ENCODE results near the gene TMEM220.

TMEM220 gene

GRCh38 chr17:10739386-10739785 is 9.6 kb upstream of the TMEM220 start:
- H3K27ac ChIP-seq (ENCODE audit: low read depth, low read length): no peak overlapping the region
- H3K79me2 ChIP-seq (ENCODE audit: control insufficient read depth, low read length): no peaks in the 10 kb centered on the region
- H3K4me1 ChIP-seq (ENCODE audit: control insufficient read depth, low read length): no peaks in the 10 kb centered on the region
- H3K27me3 ChIP-seq (ENCODE audit: control insufficient read depth, low read length): no peaks in the 10 kb centered on the region; the same call in 1 of the 2 replicates
- H3K4me2 ChIP-seq (ENCODE audit: low read length): no peak overlapping the region
- H3K9me3 ChIP-seq (ENCODE audit: control insufficient read depth, insufficient read depth, low read length): no peaks in the 10 kb centered on the region
- no peak for TF ChIP-seq CTCF (IDR thresholded peaks at IDR 0.05; ENCODE audit: low read depth, low read length, poor library complexity, severe bottlenecking)
- no peaks in the 10 kb centered on the region for H4K20me1 ChIP-seq (ENCODE audit: control insufficient read depth, insufficient read depth, low read depth, low read length)
- H3F3A ChIP-seq (ENCODE audit: control insufficient read depth, insufficient read depth): no peaks in the 10 kb centered on the region
- H3K36me3 ChIP-seq (ENCODE audit: control insufficient read depth, low read length): no peaks in the 10 kb centered on the region
- H3K4me3 ChIP-seq (ENCODE audit: low read length): no peak overlapping the region
- no peaks in the 10 kb centered on the region for H3K9me2 ChIP-seq (replicated peaks; ENCODE audit: control insufficient read depth, low read length)

GRCh38 chr17:10738521-10739258 is 8.9 kb upstream of the TMEM220 start:
- no peaks in the 10 kb centered on the region for H3K9me3 ChIP-seq (ENCODE audit: control insufficient read depth, insufficient read depth, low read length)
- no peaks in the 10 kb centered on the region for H3F3A ChIP-seq (ENCODE audit: control insufficient read depth, insufficient read depth)
- no peaks in the 10 kb centered on the region for H3K79me2 ChIP-seq (ENCODE audit: control insufficient read depth, low read length)
- H4K20me1 ChIP-seq (ENCODE audit: control insufficient read depth, insufficient read depth, low read depth, low read length): no peaks in the 10 kb centered on the region
- no peak overlapping the region for H3K4me3 ChIP-seq (ENCODE audit: low read length)
- TF ChIP-seq CTCF (IDR thresholded peaks at IDR 0.05; ENCODE audit: low read depth, low read length, poor library complexity, severe bottlenecking) (no peak), EZH2phosphoT487 (IDR thresholded peaks at IDR 0.05; ENCODE audit: borderline replicate concordance, low read length) (no peak)
- no peak overlapping the region for H3K4me2 ChIP-seq (ENCODE audit: low read length)
- no peaks in the 10 kb centered on the region for H3K4me1 ChIP-seq (ENCODE audit: control insufficient read depth, low read length)
- H3K36me3 ChIP-seq (ENCODE audit: control insufficient read depth, low read length): no peaks in the 10 kb centered on the region
- H3K27me3 ChIP-seq (ENCODE audit: control insufficient read depth, low read length): peaks cover 3% of the 10 kb centered on the region
- no peaks in the 10 kb centered on the region for H3K9me2 ChIP-seq (replicated peaks; ENCODE audit: control insufficient read depth, low read length)
- H3K27ac ChIP-seq (ENCODE audit: low read depth, low read length): no peak overlapping the region

GRCh38 chr17:10737736-10738135 is 7.9 kb upstream of the TMEM220 start:
- H3K27ac ChIP-seq (ENCODE audit: low read depth, low read length): no peak overlapping the region

More at GRCh38 chr17:10737736-10738135, 7.9 kb upstream of the TMEM220 start:
- Histone ChIP-seq H3K4me1 (ENCODE audit: control insufficient read depth, low read length) (no peaks in the 10 kb centered on the region), H3K36me3 (ENCODE audit: control insufficient read depth, low read length) (no peaks in the 10 kb centered on the region), H3K9me2 (replicated peaks; ENCODE audit: control insufficient read depth, low read length) (no peaks in the 10 kb centered on the region), H3K27me3 (ENCODE audit: control insufficient read depth, low read length) (peaks cover 9% of the 10 kb centered on the region), H3K9me3 (ENCODE audit: control insufficient read depth, insufficient read depth, low read length) (no peaks in the 10 kb centered on the region), H3K79me2 (ENCODE audit: control insufficient read depth, low read length) (no peaks in the 10 kb centered on the region), H3F3A (ENCODE audit: control insufficient read depth, insufficient read depth) (no peaks in the 10 kb centered on the region), H4K20me1 (ENCODE audit: control insufficient read depth, insufficient read depth, low read depth, low read length) (no peaks in the 10 kb centered on the region), H3K4me3 (ENCODE audit: low read length) (no peak overlapping the region), H3K4me2 (ENCODE audit: low read length) (no peak overlapping the region)
- TF ChIP-seq EZH2phosphoT487 (IDR thresholded peaks at IDR 0.05; ENCODE audit: borderline replicate concordance, low read length) (no peak), CTCF (IDR thresholded peaks at IDR 0.05; ENCODE audit: low read depth, low read length, poor library complexity, severe bottlenecking) (no peak)

Measured in DOHH2 (cell line).